ENCODE data around the gene RASSF5.
A peak's percentile ranks its signal among the peaks of the same experiment; 100 is the strongest.

Gene RASSF5

DNA sequence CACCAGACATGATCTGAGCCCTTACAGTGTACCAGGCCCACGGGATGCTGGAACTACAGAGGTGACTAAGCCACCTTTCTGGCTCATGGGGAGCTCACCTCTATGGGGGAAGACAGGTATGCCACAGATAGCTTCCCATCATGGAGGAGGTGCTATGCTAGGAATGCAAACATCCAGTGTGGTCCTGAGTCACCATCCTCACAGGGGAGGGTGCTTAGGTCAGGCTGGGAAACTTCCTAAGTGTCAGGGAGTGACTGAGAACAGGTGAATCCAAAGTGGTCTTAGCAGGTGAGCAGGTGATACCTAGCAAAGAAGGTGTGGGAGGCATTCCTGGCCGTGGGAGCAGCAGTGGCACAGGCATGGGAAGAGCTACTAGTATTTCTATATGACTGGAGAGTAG is 8.6 kb upstream of the RASSF5 start:
- DNase-seq = no peak

GRCh38 chr1:206500046-206500445 is 7.3 kb upstream of the RASSF5 start:
- DNase-seq = no peak

- DNase-seq = no peak
Observed at GRCh38 chr1:206501881-206502280, 5.5 kb upstream of the RASSF5 start.

GRCh38 chr1:206502403-206502802 is 4.9 kb upstream of the RASSF5 start:
- DNase-seq = no peak

GRCh38 chr1:206502812-206503211 is 4.5 kb upstream of the RASSF5 start:
- DNase-seq = no peak

GRCh38 chr1:206503591-206504362 is 3.6 kb upstream of the RASSF5 start:
- DNase-seq = peak; percentile 91

DNA sequence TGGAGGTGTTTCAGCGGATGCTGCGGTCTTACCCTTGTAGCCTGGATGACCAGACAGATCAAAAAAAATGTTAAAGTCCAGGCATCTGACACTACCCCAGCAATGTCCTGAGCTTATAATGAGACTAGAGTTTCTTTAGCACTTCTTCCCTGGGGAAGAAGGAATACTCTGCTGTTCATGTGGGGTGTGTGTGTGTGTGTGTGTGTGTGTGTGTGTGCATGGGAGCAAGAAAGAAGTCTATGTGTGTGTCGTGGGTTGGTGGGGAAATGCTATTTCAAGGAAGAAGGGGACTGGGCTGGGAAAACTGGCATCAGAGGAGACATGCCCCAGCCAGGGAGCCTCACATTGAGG is 3.0 kb upstream of the RASSF5 start:
- no peak for DNase-seq

DNA sequence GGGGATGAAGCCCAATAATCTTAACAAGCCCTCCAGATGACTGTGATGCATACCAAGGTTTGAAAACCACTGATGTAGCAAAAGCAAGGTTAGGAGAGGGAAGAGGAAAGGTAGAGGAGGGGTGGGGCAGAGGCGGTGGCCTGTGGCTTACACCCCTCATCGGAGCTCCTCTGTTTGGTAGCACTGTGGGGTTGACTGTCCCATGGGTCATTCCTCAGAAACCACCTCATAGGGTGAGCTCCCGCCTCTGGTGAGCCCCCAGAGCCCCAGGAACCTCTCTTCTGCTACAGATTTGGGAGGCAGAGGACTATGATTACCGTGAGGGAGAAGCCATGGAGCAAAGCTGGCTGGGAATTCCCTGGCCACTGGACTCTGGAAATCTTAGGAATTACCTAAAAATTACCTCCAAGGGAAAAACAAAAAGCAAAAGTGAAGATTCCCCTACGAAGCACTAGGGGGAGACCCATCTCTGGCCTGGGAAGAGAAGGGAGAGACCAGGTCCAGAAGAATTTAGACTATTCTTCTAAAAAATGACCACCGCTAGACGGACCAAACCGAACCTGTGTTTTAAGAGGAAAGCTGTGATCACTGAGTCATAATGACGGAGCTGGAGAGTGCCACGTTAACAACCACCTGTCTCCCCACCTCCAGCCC is 1.5 kb upstream of the RASSF5 start:
- DNase-seq = peak; percentile 28

GRCh38 chr1:206506405-206507283 is 687 bp upstream of the RASSF5 start:
- DNase-seq = peak; percentile 32

DNA sequence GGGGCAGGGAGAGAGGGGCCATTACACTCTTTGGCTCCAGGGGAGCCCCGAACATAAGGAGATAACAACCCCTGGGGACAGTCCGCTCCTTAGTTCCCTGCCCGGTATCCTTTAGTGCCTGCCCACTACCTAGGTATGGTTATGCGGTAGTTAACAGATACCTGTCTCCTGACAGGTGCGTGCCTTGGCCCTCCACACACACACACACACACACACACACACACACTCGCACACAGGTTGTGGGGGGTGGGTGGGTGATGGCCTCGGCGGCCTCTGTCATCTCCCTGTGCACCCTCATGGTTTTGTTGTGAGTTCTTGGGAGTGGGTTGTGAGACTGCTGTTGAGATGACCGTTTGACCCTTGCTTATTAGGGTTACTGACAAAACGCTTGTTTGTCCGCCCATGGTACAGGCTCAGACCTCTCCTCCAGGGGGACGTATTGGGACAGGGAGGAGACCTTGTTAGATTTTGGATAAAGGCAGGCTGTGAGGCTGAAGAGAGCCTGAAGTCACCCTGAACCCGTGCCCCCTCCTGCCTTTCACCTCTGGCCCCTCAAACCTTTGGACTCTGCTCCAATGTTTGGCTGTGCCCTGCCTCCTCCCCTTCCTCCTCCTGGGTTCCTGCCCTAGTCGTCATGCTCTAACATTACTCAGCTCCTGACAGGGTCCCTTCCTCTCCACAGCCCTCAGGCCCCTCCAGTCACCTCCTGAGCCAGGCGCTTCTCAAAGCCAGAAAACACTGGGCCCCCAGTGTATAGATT is 979 bp downstream of the RASSF5 start:
- no peak for DNase-seq

- no peak for DNase-seq
Observed at GRCh38 chr1:206508956-206509355, 1.6 kb downstream of the RASSF5 start.

GRCh38 chr1:206509612-206510257 is 2.4 kb downstream of the RASSF5 start:
- DNase-seq = no peak

DNA sequence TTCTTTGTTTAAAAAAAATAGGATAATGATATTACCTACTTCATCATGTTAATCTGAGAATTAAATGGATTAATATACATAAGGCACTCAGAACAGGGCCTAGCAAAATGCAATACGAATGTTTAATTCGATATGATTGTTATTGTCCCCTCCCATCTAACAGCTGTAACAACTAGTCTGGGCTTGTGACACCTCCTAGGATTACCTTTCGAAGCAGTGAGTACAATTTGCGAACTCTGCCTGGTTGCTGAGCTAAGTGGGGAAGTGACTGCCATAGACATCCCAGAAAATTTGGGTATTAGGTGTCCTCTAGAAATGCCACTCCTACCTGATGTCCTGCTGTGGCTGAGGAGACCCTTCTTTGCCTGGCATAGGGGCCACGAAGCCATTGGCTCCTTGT is 3.0 kb downstream of the RASSF5 start:
- no peak for DNase-seq

- no peak for DNase-seq
Observed at GRCh38 chr1:206511362-206512057, 4.2 kb downstream of the RASSF5 start.

- DNase-seq = no peak
Observed at GRCh38 chr1:206512058-206512850, 4.9 kb downstream of the RASSF5 start.

DNA sequence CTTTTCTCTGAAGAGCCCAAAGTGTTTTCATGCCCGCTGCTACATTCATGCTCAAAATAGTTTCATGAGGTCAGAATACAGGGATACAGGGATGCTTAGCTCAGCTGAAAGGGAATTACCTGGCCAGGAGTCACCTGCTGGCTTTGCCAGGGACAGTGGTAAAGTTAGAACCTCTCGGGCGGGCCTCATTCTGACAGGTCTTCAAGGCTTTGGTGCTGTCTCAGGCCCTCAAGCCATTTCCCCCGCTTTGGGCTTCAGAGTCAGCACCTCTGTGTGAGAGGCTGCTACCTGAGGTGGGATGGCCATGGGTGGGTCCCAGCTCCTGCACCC is 5.5 kb downstream of the RASSF5 start:
- DNase-seq = no peak

DNA sequence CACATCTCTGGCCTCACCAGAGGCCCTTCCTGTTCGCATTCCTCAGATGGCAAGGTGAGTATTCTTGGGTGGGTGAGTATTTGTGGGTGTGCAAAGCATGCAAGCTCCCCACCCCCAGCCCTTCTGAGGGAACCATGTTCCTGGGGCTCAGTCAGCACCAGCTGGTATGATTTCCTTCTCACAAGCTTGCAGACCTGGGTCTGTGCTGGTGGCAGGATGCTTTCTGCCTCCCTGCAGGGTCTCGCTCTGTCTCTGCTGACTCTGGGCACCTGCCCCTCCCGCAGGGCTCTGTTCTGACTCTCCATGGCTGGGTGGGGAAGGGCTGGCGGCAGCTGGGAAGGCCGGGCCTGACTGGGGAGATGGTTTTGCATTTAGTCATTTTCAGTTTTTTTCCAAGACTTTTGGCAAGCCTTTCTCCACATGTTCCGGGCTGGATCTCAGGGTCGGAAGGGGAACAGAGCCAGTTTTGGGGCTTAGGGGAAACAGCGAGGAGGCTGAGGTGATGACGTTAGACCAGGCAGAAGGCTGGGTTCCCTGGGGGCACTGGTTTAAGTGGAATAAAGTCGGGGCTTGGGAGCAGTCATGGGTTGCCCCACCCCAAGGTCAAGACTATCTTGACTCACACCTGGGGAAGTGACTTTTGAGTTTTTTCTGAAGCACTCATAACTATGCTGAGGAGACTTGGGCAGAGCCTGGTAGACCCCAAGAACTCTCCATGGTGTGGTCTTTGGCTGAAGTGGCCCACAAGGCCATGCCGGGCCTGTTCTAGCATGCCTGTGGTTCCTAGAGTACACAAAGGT is 6.2 kb downstream of the RASSF5 start:
- no peak for DNase-seq

- no peak for DNase-seq
Observed at GRCh38 chr1:206514813-206515387, 7.6 kb downstream of the RASSF5 start.

GRCh38 chr1:206516728-206516990 is 9.3 kb downstream of the RASSF5 start:
- no peak for DNase-seq

DNA sequence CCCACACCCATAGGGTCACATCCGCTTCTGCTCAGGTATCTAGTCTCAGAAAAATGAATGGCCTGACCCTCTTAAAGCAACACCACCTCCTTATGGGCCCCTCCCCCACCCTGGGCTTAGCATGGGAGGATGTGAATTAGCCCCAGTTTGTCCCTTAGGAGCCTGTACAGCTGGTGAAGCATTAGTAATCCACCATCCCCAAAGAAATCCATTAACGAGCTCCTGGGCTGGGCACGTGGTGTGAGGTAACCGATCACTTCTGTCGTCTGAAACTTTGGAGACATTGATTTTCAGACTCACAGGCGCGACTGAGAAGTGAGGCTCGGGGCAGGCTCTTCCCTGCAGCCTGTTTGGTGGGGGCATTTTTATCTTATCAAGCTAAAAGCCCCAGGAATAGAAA is 10.5 kb downstream of the RASSF5 start:
- DNase-seq = no peak
